BLaER1 (cell line): Measurements from ENCODE around the gene CEP43.

ENCODE experiments used
- H3K27ac ChIP-seq: shearing (Covaris generic); formaldehyde crosslinking; 2 replicates; pipeline ENCODE4 v1.8.1; 2022
- H3K27me3 ChIP-seq: shearing (Covaris generic); formaldehyde crosslinking; 2 replicates; pipeline ENCODE4 v1.8.1; 2022
- H3K36me3 ChIP-seq: shearing (Covaris generic); formaldehyde crosslinking; 2 replicates; pipeline ENCODE4 v1.8.1; 2022
- H3K4me1 ChIP-seq: shearing (Covaris generic); formaldehyde crosslinking; 2 replicates; pipeline ENCODE4 v1.8.1; 2022
- H3K4me2 ChIP-seq: shearing (Covaris generic); formaldehyde crosslinking; 2 replicates; pipeline ENCODE4 v1.8.1; 2022
- H3K4me3 ChIP-seq: shearing (Covaris generic); formaldehyde crosslinking; 2 replicates; pipeline ENCODE4 v1.8.1; 2022
- H3K9ac ChIP-seq: shearing (Covaris generic); formaldehyde crosslinking; 2 replicates; pipeline ENCODE4 v1.8.1; 2022
- H3K9me3 ChIP-seq: shearing (Covaris generic); formaldehyde crosslinking; 2 replicates; pipeline ENCODE4 v1.8.1; 2022
- H4K20me1 ChIP-seq: shearing (Covaris generic); formaldehyde crosslinking; 2 replicates; pipeline ENCODE4 v1.8.1; 2022
- Cebpa-rat ChIP-seq: shearing (Covaris generic); IDR thresholded peaks from 2 replicates; pipeline ENCODE4 v1.8.1; 2022

Gene CEP43

GRCh38 chr6:167005350-167006159, 6.4 kb downstream of the CEP43 start:
- Histone ChIP-seq H3K4me2 (no peak overlapping the region), H3K36me3 (peaks cover 86% of the 10 kb centered on the region), H3K4me1 (peaks cover 16% of the 10 kb centered on the region), H3K4me3 (no peak overlapping the region), H3K9me3 (no peaks in the 10 kb centered on the region), H3K9ac (no peak overlapping the region), H4K20me1 (peaks cover 19% of the 10 kb centered on the region), H3K27me3 (no peaks in the 10 kb centered on the region), H3K27ac (no peak overlapping the region)
- no peak for TF ChIP-seq Cebpa-rat

DNA sequence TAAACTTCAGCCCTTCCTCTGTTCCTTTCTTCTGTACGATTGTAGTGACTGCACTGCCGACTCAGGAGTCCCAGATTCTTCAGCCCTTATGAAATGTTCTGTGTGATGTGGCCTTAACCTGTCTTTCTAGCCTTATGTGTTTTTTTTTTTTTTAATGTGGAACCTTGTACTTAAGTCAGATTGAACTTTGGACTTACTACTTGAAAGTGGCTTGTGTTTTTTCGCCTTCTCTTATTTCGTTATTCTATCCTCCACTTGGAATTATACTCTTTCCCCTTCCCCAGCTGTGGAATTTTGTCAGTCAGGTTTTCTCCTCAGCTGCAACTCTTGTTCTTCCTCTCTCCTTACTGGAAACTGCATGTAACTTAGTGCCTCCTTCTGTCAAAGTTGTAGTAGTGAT, 8.8 kb downstream of the CEP43 start:
- Histone ChIP-seq H3K4me2 (no peak overlapping the region), H3K36me3 (peaks cover 86% of the 10 kb centered on the region), H3K4me1 (no peaks in the 10 kb centered on the region), H3K9ac (no peak overlapping the region), H4K20me1 (no peaks in the 10 kb centered on the region), H3K27me3 (no peaks in the 10 kb centered on the region), H3K4me3 (no peak overlapping the region), H3K9me3 (no peaks in the 10 kb centered on the region), H3K27ac (no peak overlapping the region)
- TF ChIP-seq Cebpa-rat, result no peak

DNA sequence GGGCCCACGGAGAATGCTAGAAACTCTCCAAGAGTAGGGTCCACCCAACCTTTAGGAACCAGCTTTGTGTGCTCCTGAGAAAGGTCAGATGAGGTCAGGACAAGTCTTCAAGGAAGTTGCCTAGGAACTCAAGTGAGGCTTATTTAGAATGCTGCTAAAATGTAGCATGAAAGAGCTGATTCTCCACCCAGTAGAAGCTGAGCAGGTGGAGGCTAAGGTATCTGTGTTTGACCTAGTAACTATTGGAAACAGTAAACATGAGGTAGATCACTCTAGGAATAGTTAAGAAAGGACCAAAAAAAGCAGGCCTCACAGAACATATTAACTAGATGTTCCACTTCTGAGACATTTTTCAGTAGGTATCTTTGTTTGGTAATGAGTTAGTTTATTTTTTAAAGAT, 13.9 kb downstream of the CEP43 start:
- Histone ChIP-seq H4K20me1 (no peaks in the 10 kb centered on the region), H3K9ac (no peak overlapping the region), H3K4me3 (no peak overlapping the region), H3K9me3 (no peaks in the 10 kb centered on the region), H3K36me3 (peaks cover 73% of the 10 kb centered on the region), H3K4me2 (no peak overlapping the region), H3K27ac (no peak overlapping the region), H3K27me3 (no peaks in the 10 kb centered on the region), H3K4me1 (no peaks in the 10 kb centered on the region)
- TF ChIP-seq Cebpa-rat, result no peak

DNA sequence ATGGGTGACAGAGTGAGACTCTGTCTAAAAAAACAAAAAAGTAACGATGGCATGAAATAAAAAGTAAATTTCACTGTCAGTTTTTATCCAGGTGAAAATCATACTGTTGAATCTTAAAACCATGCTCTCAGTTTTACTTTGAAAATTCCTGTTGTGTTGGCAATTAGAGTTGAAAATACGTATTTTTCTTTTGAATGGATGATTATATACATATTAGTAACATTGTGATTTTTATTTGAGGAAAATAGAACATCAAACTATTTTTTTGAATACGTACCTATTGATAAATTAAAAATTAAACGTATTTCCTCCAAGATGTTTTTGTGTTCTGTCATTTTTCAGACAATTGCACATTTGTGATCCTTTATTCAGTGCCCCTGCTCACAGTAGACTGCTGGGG, 14.7 kb downstream of the CEP43 start:
- Histone ChIP-seq H3K4me2 (no peak overlapping the region), H4K20me1 (no peaks in the 10 kb centered on the region), H3K4me1 (no peaks in the 10 kb centered on the region), H3K36me3 (peaks cover 73% of the 10 kb centered on the region), H3K9ac (no peak overlapping the region), H3K27me3 (no peaks in the 10 kb centered on the region), H3K9me3 (no peaks in the 10 kb centered on the region), H3K27ac (no peak overlapping the region), H3K4me3 (no peak overlapping the region)
- no peak for TF ChIP-seq Cebpa-rat

- no peak overlapping the region for H3K4me3 ChIP-seq
- H3K9me3 ChIP-seq, result no peaks in the 10 kb centered on the region
- H3K36me3 ChIP-seq, result peaks cover 64% of the 10 kb centered on the region
- H3K27me3 ChIP-seq, result no peaks in the 10 kb centered on the region
- no peaks in the 10 kb centered on the region for H4K20me1 ChIP-seq
- no peak overlapping the region for H3K27ac ChIP-seq
- peaks cover 3% of the 10 kb centered on the region for H3K4me1 ChIP-seq
- no peak overlapping the region for H3K4me2 ChIP-seq
- no peak for TF ChIP-seq Cebpa-rat
- H3K9ac ChIP-seq, result no peak overlapping the region
Observed at GRCh38 chr6:167015302-167015701, 16.1 kb downstream of the CEP43 start.

- no peak for TF ChIP-seq Cebpa-rat
- H3K4me3 ChIP-seq, result no peak overlapping the region
- peaks cover 76% of the 10 kb centered on the region for H3K36me3 ChIP-seq
- no peaks in the 10 kb centered on the region for H4K20me1 ChIP-seq
- peaks cover 7% of the 10 kb centered on the region for H3K4me1 ChIP-seq
- H3K9me3 ChIP-seq, result no peaks in the 10 kb centered on the region
- peak overlapping the region; percentile 17; the same call in 1 of the 2 replicates for H3K4me2 ChIP-seq
- H3K9ac ChIP-seq, result no peak overlapping the region
- H3K27ac ChIP-seq, result no peak overlapping the region
- no peaks in the 10 kb centered on the region for H3K27me3 ChIP-seq
Observed at GRCh38 chr6:167020206-167020605, 21.0 kb downstream of the CEP43 start.

- no peak overlapping the region for H3K4me2 ChIP-seq
- H3K4me3 ChIP-seq, result no peak overlapping the region
- H3K9ac ChIP-seq, result no peak overlapping the region
- H3K27ac ChIP-seq, result no peak overlapping the region
- H4K20me1 ChIP-seq, result no peaks in the 10 kb centered on the region
- H3K9me3 ChIP-seq, result no peaks in the 10 kb centered on the region
- peaks cover 98% of the 10 kb centered on the region for H3K36me3 ChIP-seq
- H3K4me1 ChIP-seq, result no peaks in the 10 kb centered on the region
- TF ChIP-seq Cebpa-rat, result no peak
- no peaks in the 10 kb centered on the region for H3K27me3 ChIP-seq
Observed at GRCh38 chr6:167027308-167027707, 28.1 kb downstream of the CEP43 start.

- peaks cover 95% of the 10 kb centered on the region for H3K36me3 ChIP-seq
- H4K20me1 ChIP-seq, result no peaks in the 10 kb centered on the region
- TF ChIP-seq Cebpa-rat, result no peak
Observed at GRCh38 chr6:167027772-167028171, 28.6 kb downstream of the CEP43 start.

DNA sequence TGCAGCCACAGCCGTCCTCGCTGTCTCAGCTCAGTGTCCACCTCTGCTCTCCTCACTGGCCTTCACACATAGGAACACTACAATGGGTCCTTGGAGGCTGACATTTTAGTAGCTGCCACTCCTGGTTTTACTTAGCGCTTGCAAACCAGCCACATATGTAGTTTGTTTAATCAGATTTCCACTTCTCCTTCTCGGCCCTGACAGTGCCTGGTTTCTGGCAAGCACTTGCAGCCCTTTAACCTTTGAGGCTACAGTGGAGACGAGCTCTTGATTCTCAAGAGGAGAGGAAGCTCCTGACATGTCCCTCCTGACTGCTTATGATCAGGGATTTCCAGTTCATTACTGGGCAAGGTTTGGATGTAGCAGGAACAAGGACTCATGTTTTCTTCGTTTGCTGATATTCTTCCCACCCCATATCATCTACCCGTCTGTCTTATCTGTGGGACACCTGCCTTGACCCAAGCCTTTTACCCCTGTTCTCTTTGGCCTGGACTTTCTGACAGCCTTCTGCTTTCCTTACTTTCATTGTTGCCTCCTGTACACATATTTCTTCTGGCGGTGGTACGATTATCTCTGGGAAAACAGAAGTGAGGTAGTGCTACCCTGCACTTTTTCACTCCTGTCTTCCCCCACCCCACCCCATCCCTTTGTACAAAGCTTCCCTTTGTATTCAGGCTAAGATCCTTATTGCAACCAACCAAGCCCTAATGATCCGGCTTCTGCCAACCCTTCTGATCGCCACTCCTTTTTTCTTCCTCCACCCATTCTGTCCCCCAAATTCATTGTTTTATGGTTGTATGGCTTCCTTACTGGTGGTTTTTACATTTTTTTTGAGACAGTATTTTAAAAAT, 31.2 kb downstream of the CEP43 start:
- Histone ChIP-seq H3K4me3 (no peak overlapping the region), H3K9me3 (no peaks in the 10 kb centered on the region), H4K20me1 (no peaks in the 10 kb centered on the region), H3K4me2 (no peak overlapping the region), H3K27ac (no peak overlapping the region), H3K9ac (no peak overlapping the region), H3K4me1 (no peaks in the 10 kb centered on the region), H3K36me3 (peaks cover 95% of the 10 kb centered on the region), H3K27me3 (no peaks in the 10 kb centered on the region)
- TF ChIP-seq Cebpa-rat, result no peak

More at GRCh38 chr6:167027772-167028171, 28.6 kb downstream of the CEP43 start:
- no peaks in the 10 kb centered on the region for H3K9me3 ChIP-seq
- no peak overlapping the region for H3K4me2 ChIP-seq
- H3K4me3 ChIP-seq, result no peak overlapping the region
- no peak overlapping the region for H3K27ac ChIP-seq
- no peaks in the 10 kb centered on the region for H3K27me3 ChIP-seq
- H3K4me1 ChIP-seq, result no peaks in the 10 kb centered on the region
- H3K9ac ChIP-seq, result no peak overlapping the region

GRCh38 chr6:167031082-167031709, 32.0 kb downstream of the CEP43 start:
- H3K36me3 ChIP-seq, result peaks cover 95% of the 10 kb centered on the region
- no peak for TF ChIP-seq Cebpa-rat
- H3K27ac ChIP-seq, result no peak overlapping the region
- H3K9ac ChIP-seq, result no peak overlapping the region
- no peaks in the 10 kb centered on the region for H3K27me3 ChIP-seq
- no peak overlapping the region for H3K4me3 ChIP-seq
- no peak overlapping the region for H3K4me2 ChIP-seq
- H4K20me1 ChIP-seq, result no peaks in the 10 kb centered on the region
- H3K4me1 ChIP-seq, result no peaks in the 10 kb centered on the region
- H3K9me3 ChIP-seq, result no peaks in the 10 kb centered on the region
